ENCODE data around the gene CST8. TPM values are rescaled to one million over a fixed set of nuclear protein-coding genes. Genes with fewer than 3 reads are reported as not detected.

The CST8 gene
- total and polyA plus RNA-seq, 2 of the 4 experiments (the other 2 are of a cell fraction) = not detected

DNA sequence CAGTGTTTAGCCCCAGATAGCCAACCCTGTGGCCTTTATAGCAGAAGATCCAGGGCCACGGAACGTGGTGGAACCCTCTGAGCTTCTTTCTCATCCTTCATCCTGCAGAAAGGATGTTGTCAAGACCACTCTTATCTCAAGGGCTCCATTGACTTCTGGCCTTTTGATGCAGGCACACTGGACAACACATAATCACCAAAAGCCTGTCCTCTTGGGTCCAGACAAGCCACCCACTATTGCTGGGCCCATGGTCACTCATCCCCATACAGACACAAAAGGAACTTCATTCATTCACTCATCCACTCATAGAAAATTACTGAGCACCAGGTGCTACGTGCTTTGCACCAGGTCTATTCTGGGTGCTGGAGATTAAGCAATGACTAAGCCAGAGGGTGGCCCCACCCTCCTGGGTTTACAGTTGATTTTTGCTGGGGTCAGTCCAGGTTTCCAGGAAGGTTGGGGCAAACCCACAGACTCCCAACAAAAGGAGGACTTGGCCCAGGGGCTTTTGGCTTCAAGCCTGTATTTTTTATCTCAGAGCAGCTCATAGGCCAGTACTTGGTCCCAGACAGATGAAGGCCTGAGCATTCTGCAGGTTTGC, 2.4 kb downstream of the CST8 start:
- no peak overlapping the region for H4K8ac ChIP-seq (ENCODE audit: low read depth in 2 of 2, low read length in 2 of 2)
- no peaks in the 10 kb centered on the region for H3K79me1 ChIP-seq (ENCODE audit: low read depth in 1 of 2, low read length in 2 of 2)
- no peak overlapping the region for H3K18ac ChIP-seq (ENCODE audit: low read depth, low read length)
- DNase-seq (no peak), ATAC-seq (ENCODE audit: low read depth) (no peak)
- H2AK5ac ChIP-seq (ENCODE audit: low read depth, low read length) = no peak overlapping the region
- H4K5ac ChIP-seq (ENCODE audit: low read depth, low read length) = no peak overlapping the region
- H3K9me1 ChIP-seq (ENCODE audit: insufficient read depth, low read length) = no peaks in the 10 kb centered on the region
- in situ Hi-C loops (cut with MboI; ENCODE audit: low sequenced_read_pairs) = no loop called here
- no peak overlapping the region for H2AK9ac ChIP-seq (replicated peaks; ENCODE audit: low read depth, low read length, poor library complexity)
- H2AFZ ChIP-seq (replicated peaks; ENCODE audit: low read length, poor library complexity) = no peak overlapping the region
- H3K27ac ChIP-seq (ENCODE audit: insufficient read depth, low read length) = no peak overlapping the region
- H3K9ac ChIP-seq (ENCODE audit: low read depth, low read length) = no peak overlapping the region
- H3K23ac ChIP-seq (ENCODE audit: low read depth, low read length) = no peak overlapping the region
- H3K4ac ChIP-seq (ENCODE audit: low read depth, low read length) = no peak overlapping the region
- TF ChIP-seq MAFK (IDR thresholded peaks at IDR 0.05; ENCODE audit: low read depth, low read length) (no peak), MXI1 (IDR thresholded peaks at IDR 0.05; ENCODE audit: borderline replicate concordance, low read depth, low read length) (no peak), FOS (IDR thresholded peaks at IDR 0.05; ENCODE audit: low read depth, low read length) (no peak), RAD21 (IDR thresholded peaks at IDR 0.05; ENCODE audit: low read length) (no peak), RCOR1 (IDR thresholded peaks at IDR 0.05; ENCODE audit: insufficient replicate concordance, low read length) (no peak), BHLHE40 (IDR thresholded peaks at IDR 0.05; ENCODE audit: low read depth, low read length) (no peak), NFE2L2 (IDR thresholded peaks at IDR 0.05; ENCODE audit: low read depth, low read length) (no peak), POLR2A (IDR thresholded peaks at IDR 0.05; ENCODE audit: low read depth, low read length) (no peak), CHD1 (IDR thresholded peaks at IDR 0.05; ENCODE audit: low read depth, low read length) (no peak), MAZ (IDR thresholded peaks at IDR 0.05; ENCODE audit: borderline replicate concordance, low read depth, low read length) (no peak), CEBPB (IDR thresholded peaks at IDR 0.05; ENCODE audit: low read depth, low read length) (no peak), RFX5 (IDR thresholded peaks at IDR 0.05; ENCODE audit: low read depth, low read length) (no peak)
- TF ChIP-seq, protein P1, sequence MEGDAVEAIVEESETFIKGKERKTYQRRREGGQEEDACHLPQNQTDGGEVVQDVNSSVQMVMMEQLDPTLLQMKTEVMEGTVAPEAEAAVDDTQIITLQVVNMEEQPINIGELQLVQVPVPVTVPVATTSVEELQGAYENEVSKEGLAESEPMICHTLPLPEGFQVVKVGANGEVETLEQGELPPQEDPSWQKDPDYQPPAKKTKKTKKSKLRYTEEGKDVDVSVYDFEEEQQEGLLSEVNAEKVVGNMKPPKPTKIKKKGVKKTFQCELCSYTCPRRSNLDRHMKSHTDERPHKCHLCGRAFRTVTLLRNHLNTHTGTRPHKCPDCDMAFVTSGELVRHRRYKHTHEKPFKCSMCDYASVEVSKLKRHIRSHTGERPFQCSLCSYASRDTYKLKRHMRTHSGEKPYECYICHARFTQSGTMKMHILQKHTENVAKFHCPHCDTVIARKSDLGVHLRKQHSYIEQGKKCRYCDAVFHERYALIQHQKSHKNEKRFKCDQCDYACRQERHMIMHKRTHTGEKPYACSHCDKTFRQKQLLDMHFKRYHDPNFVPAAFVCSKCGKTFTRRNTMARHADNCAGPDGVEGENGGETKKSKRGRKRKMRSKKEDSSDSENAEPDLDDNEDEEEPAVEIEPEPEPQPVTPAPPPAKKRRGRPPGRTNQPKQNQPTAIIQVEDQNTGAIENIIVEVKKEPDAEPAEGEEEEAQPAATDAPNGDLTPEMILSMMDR (conservative IDR thresholded peaks at IDR 0.05; ENCODE audit: low read depth, low read length) = no peak
- TF ChIP-seq, protein P2, sequence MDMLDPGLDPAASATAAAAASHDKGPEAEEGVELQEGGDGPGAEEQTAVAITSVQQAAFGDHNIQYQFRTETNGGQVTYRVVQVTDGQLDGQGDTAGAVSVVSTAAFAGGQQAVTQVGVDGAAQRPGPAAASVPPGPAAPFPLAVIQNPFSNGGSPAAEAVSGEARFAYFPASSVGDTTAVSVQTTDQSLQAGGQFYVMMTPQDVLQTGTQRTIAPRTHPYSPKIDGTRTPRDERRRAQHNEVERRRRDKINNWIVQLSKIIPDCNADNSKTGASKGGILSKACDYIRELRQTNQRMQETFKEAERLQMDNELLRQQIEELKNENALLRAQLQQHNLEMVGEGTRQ (IDR thresholded peaks at IDR 0.05; ENCODE audit: low read depth, low read length) = no peak
- TF ChIP-seq, protein P3, sequence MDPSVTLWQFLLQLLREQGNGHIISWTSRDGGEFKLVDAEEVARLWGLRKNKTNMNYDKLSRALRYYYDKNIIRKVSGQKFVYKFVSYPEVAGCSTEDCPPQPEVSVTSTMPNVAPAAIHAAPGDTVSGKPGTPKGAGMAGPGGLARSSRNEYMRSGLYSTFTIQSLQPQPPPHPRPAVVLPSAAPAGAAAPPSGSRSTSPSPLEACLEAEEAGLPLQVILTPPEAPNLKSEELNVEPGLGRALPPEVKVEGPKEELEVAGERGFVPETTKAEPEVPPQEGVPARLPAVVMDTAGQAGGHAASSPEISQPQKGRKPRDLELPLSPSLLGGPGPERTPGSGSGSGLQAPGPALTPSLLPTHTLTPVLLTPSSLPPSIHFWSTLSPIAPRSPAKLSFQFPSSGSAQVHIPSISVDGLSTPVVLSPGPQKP (IDR thresholded peaks at IDR 0.05; ENCODE audit: borderline replicate concordance, low read depth, low read length) = no peak
- no peaks in the 10 kb centered on the region for H3K9me3 ChIP-seq (ENCODE audit: control insufficient read depth, insufficient read depth, low read length)
- H3K4me2 ChIP-seq (ENCODE audit: low read depth, low read length) = no peak overlapping the region
- no peak overlapping the region for H4K91ac ChIP-seq (ENCODE audit: insufficient read depth, low read depth, low read length)
- no peak overlapping the region for H2BK5ac ChIP-seq (ENCODE audit: low read depth, low read length, poor library complexity, severe bottlenecking)
- no peak overlapping the region for H3K56ac ChIP-seq (ENCODE audit: extremely low read depth, insufficient read depth, low read length)
- no TSS peak for BruUV-seq (replicated peaks)
- CTCF ChIA-PET = no interaction called here
- no peak overlapping the region for H2BK15ac ChIP-seq (ENCODE audit: low read depth, low read length)
- dilution Hi-C loops (cut with HindIII; ENCODE audit: low sequenced_read_pairs, unreplicated experiment) = no loop called here
- H3K14ac ChIP-seq (replicated peaks; ENCODE audit: low read depth, low read length) = no peak overlapping the region
- no peaks in the 10 kb centered on the region for H4K20me1 ChIP-seq (ENCODE audit: insufficient read depth, low read length)
- no peak overlapping the region for H2BK20ac ChIP-seq (ENCODE audit: low read depth, low read length)
- no peaks in the 10 kb centered on the region for H3K36me3 ChIP-seq (ENCODE audit: control insufficient read depth, insufficient read depth, low read length)
- H3K4me3 ChIP-seq (ENCODE audit: insufficient read depth, low read depth, low read length) = no peak overlapping the region
- no peak overlapping the region for H2BK120ac ChIP-seq (ENCODE audit: low read depth, low read length)
- WGBS, 2 experiments (ENCODE audit: extremely low coverage in 2 of 2, insufficient read length in 1 of 2) = 67% methylated on average over 3 of the region's 3 CpGs; no CpG with 5 or more reads in 1 of the 2 experiments
- H3K4me1 ChIP-seq (ENCODE audit: control insufficient read depth, insufficient read depth, low read length) = no peaks in the 10 kb centered on the region
- H3K27me3 ChIP-seq (ENCODE audit: control insufficient read depth, insufficient read depth, low read length) = no peaks in the 10 kb centered on the region
- intact Hi-C loops (cut with micrococcal nuclease) = no loop called here
- POLR2A ChIA-PET (ENCODE audit: unreplicated experiment) = no interaction called here
